Ovary (tissue), 9 donors: Measurements from ENCODE around the gene CDC14B. TPM values are rescaled to one million over a fixed set of nuclear protein-coding genes. Genes with fewer than 3 reads are reported as not detected.
"Not testable (repeated sequence)": the region's sequence is repeated elsewhere in the genome, so short reads cannot be mapped to it uniquely, and the experiment has no call there.

Source experiments
- DNase-seq, 5 donors: peaks; one replicate each; pipeline ENCODE4 v3.0.0-alpha.2; 2019 to 2020
- H3K27ac ChIP-seq, 2 donors: fragments of 200-600 bp; one replicate each; pipeline versions ENCODE4 v1.5.1 to v1.8.0; 2019 to 2022
- H3K27me3 ChIP-seq: fragments of 200-600 bp; one replicate; pipeline ENCODE4 v1.8.0; 2022
- H3K36me3 ChIP-seq: fragments of 200-600 bp; sonication (generic); one replicate; pipeline ENCODE4 v1.5.1; 2019
- H3K4me1 ChIP-seq: one replicate; pipeline ENCODE4 v1.8.1; 2013; ENCODE audit warnings: mild to moderate bottlenecking, moderate library complexity; ENCODE audit not compliant: insufficient read depth
- H3K4me3 ChIP-seq: fragments of 200-600 bp; sonication (generic); one replicate; pipeline ENCODE4 v1.5.1; 2017
- H3K9me3 ChIP-seq, 2 donors: fragments of 200-600 bp in 1 of 2; sonication (generic) in 1 of 2; one replicate each; pipeline versions ENCODE4 v1.5.1 to v1.8.1; 2013 to 2019; ENCODE audit warnings: mild to moderate bottlenecking in 1 of 2, moderate library complexity in 1 of 2
- CTCF ChIP-seq, 3 donors: fragments of 450-650 bp in 2 of 3; fragments of 200-600 bp in 1 of 3; IDR thresholded peaks; one replicate each; pipeline versions ENCODE4 v1.5.1 to v1.8.0; 2016 to 2022; ENCODE audit warnings: antibody characterized with exemption in 3 of 3, mild to moderate bottlenecking in 1 of 3
- EP300 ChIP-seq: sonication (generic); formaldehyde crosslinking; IDR thresholded peaks from one replicate; pipeline ENCODE4 v1.6.1; 2017; ENCODE audit warnings: antibody characterized with exemption
- POLR2A ChIP-seq: fragments of 450-650 bp; IDR thresholded peaks from one replicate; pipeline ENCODE4 v1.6.1; 2017; ENCODE audit warnings: antibody characterized with exemption, mild to moderate bottlenecking, moderate library complexity
- WGBS, 3 donors: extraction: QIAGEN DNeasy Blood & Tissue Kit in 1 of 3; methylation state at CpG; one replicate each; pipeline versions ENCODE4 v1.1.5 to v1.1.7; 2013 to 2017; 5-methylcytosine and 5-hydroxymethylcytosine counted together
- intact Hi-C, 4 donors: fragments of 100-400 bp; cut with DNase I; formaldehyde crosslinking; loops; one replicate each; pipeline versions ENCODE4 v1.11.0 to v1.15.1; 2022 to 2023
- polyA plus RNA-seq, 2 donors: library from polyadenylated mRNA; stranded (reverse); fragments of 200-250 nt in 1 of 2; fragments of 350-450 nt in 1 of 2; fragmentation: Illumina TruSeq in 1 of 2; extraction: RNeasy Lipid Tissue Mini Kit (QIAGEN cat#74804) in 1 of 2; gene quantifications; one replicate each; pipeline ENCODE4 v1.2.3, GENCODE V29; 2013 to 2014
- total RNA-seq, 7 donors: library from RNA; depleted of rRNA in 2 of 7; stranded (reverse); fragments of >200 nt in 2 of 7; fragmentation: NEBNext Ultra II Directional in 3 of 7; extraction: Animal tissue kit (Norgen Biotek cat#: 25700) in 3 of 7; gene quantifications; one replicate each; pipeline versions ENCODE4 v1.1.0 to v1.2.4, GENCODE V29; 2016 to 2023
- donor health status: DM: no; HTN: no; CAD: no; lungs with moderate emphysema.
- donor health status: DM: no; HTN: no; CAD: no.
- donor health status: Bipolar disorder and iron deficiency.
- donor health status: DM: yes; HTN: yes; CAD: no.
- donor health status: DM: no; HTN: no; CAD: no.
- donor health status: DM: yes; HTN: yes; CAD: no.

Gene CDC14B
- total and polyA plus RNA-seq, 9 donors: 5.9 to 15.3 (median 11.4) TPM

DNA sequence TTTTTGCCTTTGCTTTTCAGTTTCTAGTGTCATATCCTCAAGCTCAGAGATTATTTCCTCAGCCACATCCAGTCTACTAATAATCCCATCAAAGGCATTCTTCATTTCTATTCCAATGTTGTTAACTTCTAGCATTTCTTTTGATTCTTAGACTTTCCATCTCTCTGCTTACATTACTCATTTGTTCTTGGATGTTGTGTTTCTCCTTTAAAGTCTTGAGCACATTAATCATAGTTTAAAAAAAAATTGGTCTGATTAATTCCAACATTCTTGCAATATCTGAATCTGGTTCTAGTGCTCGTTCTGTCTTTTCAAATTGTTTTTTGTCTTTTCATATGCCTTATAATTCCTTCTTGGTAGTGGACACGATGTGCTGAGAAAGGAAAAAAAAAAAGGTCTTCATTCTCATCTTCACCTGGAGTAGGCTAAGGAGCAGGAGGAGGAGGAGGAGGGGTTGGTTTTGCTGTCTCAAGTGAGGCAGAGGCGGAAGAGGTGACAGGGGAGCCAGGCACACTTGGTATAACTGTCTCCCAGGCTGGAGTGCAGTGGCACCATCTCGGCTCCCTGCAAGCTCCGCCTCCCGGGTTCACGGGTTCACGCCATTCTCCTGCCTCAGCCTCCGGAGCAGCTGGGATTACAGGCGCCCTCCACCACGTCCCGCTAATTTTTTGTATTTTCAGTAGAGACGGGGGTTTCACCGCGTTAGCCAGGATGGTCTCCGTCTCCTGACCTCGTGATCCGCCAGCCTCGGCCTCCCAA, 19.1 kb upstream of the CDC14B start:
- H3K36me3 ChIP-seq: no peaks in the 10 kb centered on the region
- H3K4me1 ChIP-seq: no peaks in the 10 kb centered on the region
- intact Hi-C loops: no loop called here
- TF ChIP-seq POLR2A (no peak), EP300 (no peak), CTCF (IDR thresholded peaks at IDR 0.05) (no peak)
- no peak for DNase-seq
- H3K27ac ChIP-seq: no peak overlapping the region
- H3K4me3 ChIP-seq: no peak overlapping the region
- H3K9me3 ChIP-seq: no peaks in the 10 kb centered on the region
- 83 to 85% (median 84%) methylated on average over 19 of the region's 19 CpGs for WGBS, 3 donors
- no peaks in the 10 kb centered on the region for H3K27me3 ChIP-seq

GRCh38 chr9:96636368-96636767, 16.7 kb upstream of the CDC14B start:
- 55 to 62% (median 60%) methylated on average over 1 of the region's 1 CpG for WGBS, 3 donors
- no peaks in the 10 kb centered on the region for H3K27me3 ChIP-seq
- TF ChIP-seq POLR2A (no peak), CTCF (IDR thresholded peaks at IDR 0.05) (no peak), EP300 (no peak)
- no peak overlapping the region for H3K4me3 ChIP-seq
- no peaks in the 10 kb centered on the region for H3K9me3 ChIP-seq
- no peak for DNase-seq
- H3K36me3 ChIP-seq: no peaks in the 10 kb centered on the region
- no peaks in the 10 kb centered on the region for H3K4me1 ChIP-seq
- H3K27ac ChIP-seq: no peak overlapping the region
- intact Hi-C loops: no loop called here

DNA sequence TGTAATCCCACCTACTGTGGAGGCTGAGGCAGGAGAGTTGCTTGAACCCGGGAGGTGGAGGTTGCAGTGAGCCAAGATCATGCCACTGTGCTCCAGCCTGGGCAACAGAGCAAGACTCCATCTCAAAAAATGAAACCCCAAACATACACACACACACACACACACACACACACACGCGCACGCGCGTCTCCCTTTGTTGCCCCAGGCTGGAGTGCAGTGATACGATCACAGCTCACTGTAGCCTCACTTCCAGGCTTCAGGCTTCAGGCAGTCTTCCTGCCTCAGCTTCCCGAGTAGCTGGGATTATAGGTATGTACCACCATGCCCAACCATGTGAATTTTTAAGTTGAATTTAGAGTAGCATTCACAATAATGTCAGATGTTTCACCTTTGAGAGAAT, 13.9 kb upstream of the CDC14B start:
- H3K27ac ChIP-seq, intact Hi-C loops, H3K36me3 ChIP-seq, H3K4me3 ChIP-seq, H3K27me3 ChIP-seq, DNase-seq, H3K4me1 ChIP-seq, H3K9me3 ChIP-seq: not testable (repeated sequence)
- WGBS, 3 donors: 87 to 89% (median 87%) methylated on average over 8 of the region's 8 CpGs

GRCh38 chr9:96626912-96627311, 7.3 kb upstream of the CDC14B start:
- 86 to 90% (median 86%) methylated on average over 6 of the region's 6 CpGs for WGBS, 3 donors
- no peak for TF ChIP-seq EP300
- TF ChIP-seq CTCF (IDR thresholded peaks at IDR 0.05): no peak
- TF ChIP-seq POLR2A: no peak

GRCh38 chr9:96621618-96622017, 2.0 kb upstream of the CDC14B start:
- Histone ChIP-seq H3K9me3 (no peaks in the 10 kb centered on the region), H3K4me1 (no peaks in the 10 kb centered on the region), H3K27ac (no peak overlapping the region), H3K4me3 (no peak overlapping the region), H3K36me3 (no peaks in the 10 kb centered on the region), H3K27me3 (no peaks in the 10 kb centered on the region)
- DNase-seq: no peak
- 64 to 67% (median 67%) methylated on average over 4 of the region's 4 CpGs for WGBS, 3 donors
- no peak for TF ChIP-seq EP300
- intact Hi-C loops: loop anchor here in 1 of 4 donors (10.0 kb wide), 1 partner anchor 157 kb away; no protein-coding TSS in a partner anchor

More at GRCh38 chr9:96626912-96627311, 7.3 kb upstream of the CDC14B start:
- Histone ChIP-seq H3K27me3 (no peaks in the 10 kb centered on the region), H3K27ac (no peak overlapping the region), H3K36me3 (no peaks in the 10 kb centered on the region), H3K4me1 (no peaks in the 10 kb centered on the region), H3K9me3 (no peaks in the 10 kb centered on the region), H3K4me3 (no peak overlapping the region)
- DNase-seq: no peak
- intact Hi-C loops: loop anchor here in 1 of 4 donors (10.0 kb wide), 1 partner anchor 162 kb away; no protein-coding TSS in a partner anchor
